Fibroblast of pulmonary artery (primary cell): Measurements from ENCODE around the gene ANKRD16.
A peak's percentile ranks its signal among the peaks of the same experiment; 100 is the strongest.

ENCODE experiments used
- DNase-seq: peaks from one replicate; pipeline ENCODE4 v3.0.0-alpha.2; 2010; ENCODE audit warnings: low read depth
- H3K4me3 ChIP-seq: replicated peaks from 2 replicates; pipeline ENCODE4 v1.5.1; 2011; ENCODE audit warnings: low read depth, mild to moderate bottlenecking, control low read depth, low read length, moderate library complexity
- TF ChIP-seq, protein P1 (sequence below): IDR thresholded peaks from 2 replicates; pipeline ENCODE4 v1.5.1; 2011; ENCODE audit warnings: mild to moderate bottlenecking, control low read depth, low read length, inconsistent platforms; ENCODE audit errors: missing control alignments

The ANKRD16 gene

DNA sequence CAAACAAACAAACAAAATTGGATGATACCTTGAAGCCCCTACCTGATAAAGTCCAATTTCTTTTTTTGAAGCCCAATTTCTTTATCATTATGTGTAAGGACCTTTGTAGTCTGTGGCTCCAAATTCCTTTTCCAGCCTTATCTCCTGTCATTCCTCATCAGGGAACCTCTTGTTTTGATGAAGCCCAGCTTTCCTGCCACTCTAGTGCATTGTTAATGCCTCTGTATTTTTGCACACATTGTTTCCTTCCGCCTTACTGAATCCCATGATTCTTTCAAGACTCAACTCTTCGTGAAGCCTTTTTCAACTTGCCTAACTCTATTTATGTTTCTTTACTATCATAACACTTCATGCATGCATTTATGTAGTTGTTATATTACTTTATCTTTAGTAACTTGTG, 3.6 kb upstream of the ANKRD16 start:
- no peak for DNase-seq
- H3K4me3 ChIP-seq: no peak overlapping the region
- TF ChIP-seq, protein P1, sequence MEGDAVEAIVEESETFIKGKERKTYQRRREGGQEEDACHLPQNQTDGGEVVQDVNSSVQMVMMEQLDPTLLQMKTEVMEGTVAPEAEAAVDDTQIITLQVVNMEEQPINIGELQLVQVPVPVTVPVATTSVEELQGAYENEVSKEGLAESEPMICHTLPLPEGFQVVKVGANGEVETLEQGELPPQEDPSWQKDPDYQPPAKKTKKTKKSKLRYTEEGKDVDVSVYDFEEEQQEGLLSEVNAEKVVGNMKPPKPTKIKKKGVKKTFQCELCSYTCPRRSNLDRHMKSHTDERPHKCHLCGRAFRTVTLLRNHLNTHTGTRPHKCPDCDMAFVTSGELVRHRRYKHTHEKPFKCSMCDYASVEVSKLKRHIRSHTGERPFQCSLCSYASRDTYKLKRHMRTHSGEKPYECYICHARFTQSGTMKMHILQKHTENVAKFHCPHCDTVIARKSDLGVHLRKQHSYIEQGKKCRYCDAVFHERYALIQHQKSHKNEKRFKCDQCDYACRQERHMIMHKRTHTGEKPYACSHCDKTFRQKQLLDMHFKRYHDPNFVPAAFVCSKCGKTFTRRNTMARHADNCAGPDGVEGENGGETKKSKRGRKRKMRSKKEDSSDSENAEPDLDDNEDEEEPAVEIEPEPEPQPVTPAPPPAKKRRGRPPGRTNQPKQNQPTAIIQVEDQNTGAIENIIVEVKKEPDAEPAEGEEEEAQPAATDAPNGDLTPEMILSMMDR: no peak

DNA sequence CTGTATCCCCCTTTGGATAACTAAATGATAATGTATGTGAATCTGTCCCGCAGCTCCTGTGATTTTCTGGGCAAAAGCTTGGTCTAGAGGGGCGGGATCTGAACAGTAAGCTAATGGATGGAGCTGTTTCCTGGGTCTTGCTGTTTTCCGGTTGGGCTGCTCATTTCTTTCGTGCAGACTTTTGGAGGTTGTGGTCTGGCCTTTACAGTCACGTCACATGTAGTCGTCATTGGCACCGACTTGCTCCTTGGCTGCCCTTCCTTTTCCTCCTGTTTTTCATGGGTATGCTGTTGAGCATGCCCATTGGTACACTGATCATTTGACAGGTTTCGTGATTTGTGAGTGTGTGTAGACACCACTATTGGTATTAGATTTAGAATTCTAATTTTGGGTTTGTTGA, 2.3 kb upstream of the ANKRD16 start:
- DNase-seq: peak; percentile 46
- TF ChIP-seq, protein P1: no peak

DNA sequence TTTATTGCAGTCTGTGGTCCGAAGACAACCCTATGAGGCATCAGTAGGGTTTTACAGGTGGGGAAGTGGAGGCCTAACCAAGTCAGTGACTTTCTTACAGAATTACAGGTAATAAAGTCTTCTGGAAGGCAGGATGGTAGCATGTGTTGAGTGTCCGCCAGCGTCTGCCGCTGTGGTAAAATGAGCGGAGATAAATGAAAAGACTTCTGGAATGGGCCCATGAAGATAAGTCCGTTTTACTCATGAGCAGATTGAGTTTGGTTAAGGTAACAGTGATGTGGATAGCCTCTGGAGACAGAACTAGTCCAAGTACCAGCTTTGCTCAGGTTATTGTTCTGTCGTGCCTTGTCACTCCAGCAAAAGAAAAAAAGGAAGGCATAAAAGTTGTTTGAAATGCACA, 1.3 kb upstream of the ANKRD16 start:
- TF ChIP-seq, protein P1: no peak
- H3K4me3 ChIP-seq: peak overlapping the region; percentile 70
- DNase-seq: peak; percentile 15

More for the DNA sequence above, 2.3 kb upstream of the ANKRD16 start:
- no peak overlapping the region for H3K4me3 ChIP-seq

DNA sequence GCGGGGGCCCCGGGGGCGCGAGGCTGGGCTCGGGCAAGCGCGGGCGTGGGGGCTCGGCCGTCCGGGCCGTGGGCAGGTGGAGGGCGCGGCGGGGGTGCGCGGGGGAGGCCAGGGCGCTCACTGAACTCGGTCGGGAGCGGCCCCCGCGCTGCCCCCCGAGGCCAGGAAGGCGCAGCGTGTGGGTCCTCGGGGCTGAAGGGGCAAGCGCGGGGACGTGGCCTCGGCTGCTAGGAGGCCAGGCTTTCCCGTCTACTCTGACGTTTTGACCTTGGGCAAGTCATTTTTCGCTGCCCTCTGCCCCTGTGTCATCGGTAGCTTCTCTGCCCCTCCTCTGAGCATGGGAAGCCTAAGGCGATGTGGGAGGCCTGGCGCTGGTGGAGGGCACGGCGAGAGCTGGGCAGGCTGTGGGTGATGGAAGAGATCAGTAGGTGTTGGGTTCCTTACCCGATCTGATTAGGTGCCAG, 791 bp upstream of the ANKRD16 start:
- TF ChIP-seq, protein P1: no peak
- peak overlapping the region; percentile 70 for H3K4me3 ChIP-seq
- peak; percentile 16 for DNase-seq

DNA sequence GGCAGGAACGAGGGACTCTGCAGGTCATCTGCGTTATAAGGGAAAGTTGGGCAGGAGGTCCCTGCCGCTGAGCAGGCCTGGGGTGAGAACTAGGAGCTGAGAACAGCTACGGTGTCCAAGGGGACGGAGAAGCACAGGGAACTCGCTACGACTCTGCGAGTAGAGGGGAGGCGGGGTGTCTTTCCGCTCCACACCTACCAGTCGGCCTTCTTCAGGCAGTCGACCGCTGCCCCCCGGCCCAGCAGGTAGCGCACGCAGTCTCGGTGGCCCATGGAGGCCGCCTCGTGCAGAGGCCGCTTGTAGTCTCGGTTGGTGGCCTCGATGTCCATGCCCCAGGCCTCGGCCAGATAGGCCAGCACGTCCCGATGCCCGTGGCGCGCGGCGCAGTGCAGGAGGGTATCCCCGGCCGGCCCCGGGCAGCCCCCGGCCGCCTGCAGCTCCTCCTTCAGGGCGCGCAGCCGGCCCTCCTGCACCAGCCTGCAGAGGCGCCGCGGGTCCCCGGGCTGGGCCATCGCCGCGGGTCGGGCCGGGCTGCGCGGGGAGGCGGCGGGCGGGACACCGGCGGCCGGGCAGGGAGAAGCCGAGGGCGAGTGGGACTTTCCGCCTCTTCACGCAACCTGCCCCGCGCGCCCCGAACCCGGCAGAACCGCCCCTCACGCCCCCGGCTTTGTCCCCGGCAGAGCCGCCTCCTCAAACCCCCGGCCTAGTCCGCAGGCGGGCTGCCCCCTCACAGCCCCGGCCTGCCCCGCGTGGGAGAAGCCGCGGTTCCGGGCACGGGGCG, 660 bp downstream of the ANKRD16 start:
- peak overlapping the region; percentile 70 for H3K4me3 ChIP-seq
- DNase-seq: peak; percentile 14
- TF ChIP-seq, protein P1: no peak

DNA sequence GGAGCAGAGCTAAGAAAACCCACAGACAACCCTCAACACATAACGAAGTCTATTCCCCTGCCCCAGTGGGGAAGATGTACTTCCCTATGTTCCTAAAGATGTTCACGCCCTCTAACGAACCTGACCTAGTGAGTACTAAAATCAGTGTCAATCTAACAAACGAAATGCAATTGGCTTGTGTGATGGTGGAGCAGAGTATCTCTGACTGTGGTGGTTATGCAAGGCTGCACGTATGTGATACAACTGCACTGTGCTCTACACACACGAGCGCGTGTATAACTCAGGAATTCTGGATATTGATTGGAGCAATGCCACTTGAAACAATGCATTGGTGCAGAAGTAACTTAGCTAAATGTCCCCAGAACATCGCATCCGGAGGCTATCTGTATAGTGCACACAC, 1.3 kb downstream of the ANKRD16 start:
- H3K4me3 ChIP-seq: peak overlapping the region; percentile 70
- TF ChIP-seq, protein P1: no peak
- peak; percentile 53 for DNase-seq

DNA sequence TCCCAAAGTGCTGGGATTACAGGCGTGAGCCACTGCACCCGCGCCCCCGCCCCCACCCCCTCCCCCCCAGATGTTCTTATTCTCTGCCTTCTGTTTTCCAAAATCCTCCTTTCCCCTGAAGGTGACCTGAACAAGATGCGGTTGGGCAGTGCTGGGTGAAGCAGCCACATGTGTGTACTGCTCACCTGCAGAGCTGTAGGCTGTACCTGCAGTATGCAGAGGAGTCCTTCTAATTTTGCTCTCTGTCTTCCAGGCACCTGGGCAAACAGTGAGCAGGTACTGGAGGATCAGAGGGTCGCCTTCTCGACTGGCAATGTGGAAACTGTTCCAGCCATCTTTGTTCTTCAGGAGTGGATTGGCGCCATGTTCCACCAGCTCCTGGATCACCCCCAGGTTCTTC, 2.1 kb downstream of the ANKRD16 start:
- TF ChIP-seq, protein P1: no peak
- H3K4me3 ChIP-seq: no peak overlapping the region

More for the DNA sequence above, 2.1 kb downstream of the ANKRD16 start:
- DNase-seq: no peak
